Stimulated activated naive CD8-positive, alpha-beta T cell treated with anti-CD3 and anti-CD28 coated beads, Interleukin-15, amount 100 ng/mL, for 72 hours (primary cell): ENCODE measurements around the gene DCBLD2.

Experiments used
- ATAC-seq: fragments of 150-1000 bp; cut with Tn5 transposase; 2 replicates; pipeline ENCODE4 v1.10.0; 2021; ENCODE audit warnings: mild to moderate bottlenecking, moderate library complexity
- DNase-seq, 2 donors: peaks; one replicate each; pipeline ENCODE4 v3.0.0; 2021 to 2022
- H3K27ac Mint-ChIP-seq, 2 donors: one replicate each; pipeline ENCODE4 v1.8.0; 2022; ENCODE audit warnings: mild to moderate bottlenecking in 2 of 2, mixed read lengths in 2 of 2, moderate library complexity in 2 of 2
- H3K27me3 Mint-ChIP-seq: one replicate; pipeline ENCODE4 v1.8.0; 2022; ENCODE audit warnings: mixed read lengths
- H3K4me1 Mint-ChIP-seq: one replicate; pipeline ENCODE4 v1.8.0; 2022; ENCODE audit warnings: mild to moderate bottlenecking, mixed read lengths
- H3K4me3 Mint-ChIP-seq, 2 donors: one replicate each; pipeline ENCODE4 v1.8.0; 2022; ENCODE audit warnings: mild to moderate bottlenecking in 2 of 2, mixed read lengths in 2 of 2, moderate library complexity in 1 of 2
- H3K9me3 Mint-ChIP-seq, 2 donors: one replicate each; pipeline ENCODE4 v1.8.0; 2022; ENCODE audit warnings: mixed read lengths in 2 of 2

DCBLD2 gene

DNA sequence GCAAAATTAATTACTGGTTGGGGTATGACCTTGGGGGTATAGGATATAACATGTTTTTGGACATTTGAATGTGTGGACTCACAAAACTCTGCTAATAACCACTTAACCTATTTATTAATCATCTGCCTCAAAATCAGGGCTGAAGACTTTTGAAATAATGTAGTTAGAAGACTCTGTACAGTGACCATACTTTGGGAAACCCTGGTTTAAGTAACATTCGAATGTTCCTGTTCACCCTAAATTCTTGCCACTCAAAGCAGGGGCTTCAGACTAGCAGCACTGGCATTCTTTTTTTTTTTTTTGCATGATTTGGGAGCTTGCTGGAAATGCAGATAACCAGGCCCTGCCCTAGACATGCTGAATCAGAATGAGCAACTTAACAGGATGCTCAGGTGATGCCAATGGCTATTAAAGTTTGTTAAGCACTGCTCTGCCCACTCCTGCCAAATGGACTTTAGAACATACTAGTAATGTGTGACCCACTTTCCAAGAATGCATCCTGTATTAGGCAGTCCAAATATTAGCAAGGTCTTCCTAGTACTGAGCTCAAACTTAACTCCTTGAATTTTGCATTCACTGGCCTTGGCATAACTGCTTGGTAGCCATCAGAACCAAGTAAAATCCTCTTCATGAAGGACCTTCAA is 151.1 kb downstream of the DCBLD2 start:
- no peak for DNase-seq

DNA sequence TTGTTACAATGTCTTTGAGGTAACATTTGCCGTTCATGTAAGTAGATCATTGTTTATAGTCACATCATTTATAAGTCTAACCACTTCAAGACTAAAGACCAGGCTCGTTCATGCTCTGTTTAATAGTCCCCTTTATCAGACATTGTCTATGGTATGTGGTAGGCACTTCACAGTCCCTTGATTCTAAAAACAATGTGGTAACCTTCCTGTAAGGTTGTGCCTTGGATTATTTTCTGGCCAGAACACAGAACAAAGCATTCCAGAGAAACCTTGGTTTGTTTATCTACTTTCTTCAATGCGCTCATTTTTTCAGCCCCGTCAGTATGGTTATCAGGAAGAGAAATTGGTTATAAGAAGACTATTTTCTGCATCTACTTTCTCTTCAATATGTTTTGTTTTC is 154.6 kb downstream of the DCBLD2 start:
- ATAC-seq, result no peak
- Mint-ChIP-seq H3K4me3 (no peak overlapping the region), H3K9me3 (no peaks in the 10 kb centered on the region), H3K4me1 (no peaks in the 10 kb centered on the region), H3K27ac (no peak overlapping the region), H3K27me3 (peaks cover 30% of the 10 kb centered on the region)
- DNase-seq, result no peak

More for the DNA sequence above, 151.1 kb downstream of the DCBLD2 start:
- Mint-ChIP-seq H3K27ac (peak overlapping the region in 1 of 2 donors; percentile 26), H3K9me3 (no peaks in the 10 kb centered on the region), H3K4me3 (no peak overlapping the region), H3K27me3 (peaks cover 20% of the 10 kb centered on the region), H3K4me1 (no peaks in the 10 kb centered on the region)
- no peak for ATAC-seq

DNA sequence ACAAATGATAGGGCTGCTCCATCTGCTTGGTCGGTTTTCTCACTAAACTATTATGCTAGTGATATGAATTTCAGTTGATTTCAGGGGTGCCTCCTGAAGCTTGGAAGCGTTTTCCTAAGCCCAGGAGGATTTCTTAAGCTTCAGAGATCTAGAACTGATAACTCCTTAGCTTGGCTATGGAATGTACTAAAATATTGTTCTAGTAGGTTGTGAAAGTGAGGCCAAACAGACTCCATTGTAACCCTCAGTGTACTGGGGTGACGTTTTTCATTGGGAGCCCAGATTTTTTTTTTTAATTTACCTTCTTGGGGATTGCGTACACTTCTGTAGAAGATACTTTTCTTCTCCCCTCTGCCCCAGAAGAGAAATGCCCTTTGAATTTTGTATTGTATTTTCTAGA is 155.4 kb downstream of the DCBLD2 start:
- peaks cover 30% of the 10 kb centered on the region for H3K27me3 Mint-ChIP-seq
- no peaks in the 10 kb centered on the region for H3K4me1 Mint-ChIP-seq
- no peak overlapping the region for H3K27ac Mint-ChIP-seq
- H3K4me3 Mint-ChIP-seq, result no peak overlapping the region
- ATAC-seq (no peak), DNase-seq (no peak)
- no peaks in the 10 kb centered on the region for H3K9me3 Mint-ChIP-seq
